ENCODE results near the gene GJA8.

GRCh38 chr1:147919896-147920295 lies 17.3 kb downstream of the GJA8 start:
- no peak for TF ChIP-seq REST (IDR thresholded peaks at IDR 0.05; ENCODE audit: insufficient read depth in 1 of 2, low read depth in 2 of 2, low read length in 2 of 2)
- no peak for TF ChIP-seq POLR2AphosphoS5 (IDR thresholded peaks at IDR 0.05; ENCODE audit: low read depth, low read length)
- TF ChIP-seq SIN3A (IDR thresholded peaks at IDR 0.05; ENCODE audit: borderline replicate concordance, insufficient read depth, low read length) = no peak
- no peak for TF ChIP-seq TAF1 (IDR thresholded peaks at IDR 0.05; ENCODE audit: borderline replicate concordance, insufficient read depth, low read length)

All from PFSK-1 (cell line).